Stimulated activated naive CD4-positive, alpha-beta T cell treated with Interleukin-2 at 50 U/mL for 16 hours (primary cell): ENCODE data around the gene MAPK10.
"Not testable (repeated sequence)": the region's sequence is repeated elsewhere in the genome, so short reads cannot be mapped to it uniquely, and the experiment has no call there.

Experiments used
- DNase-seq: peaks from one replicate; lab custom pipeline; 2025; lab: John Stamatoyannopoulos, UW

The MAPK10 gene

GRCh38 chr4:86033171-86033570, 326.7 kb downstream of the MAPK10 start:
- no peak for DNase-seq

GRCh38 chr4:86032476-86033022, 327.3 kb downstream of the MAPK10 start:
- no peak for DNase-seq

- DNase-seq: no peak
Observed at GRCh38 chr4:86031927-86032326, 327.9 kb downstream of the MAPK10 start.

- DNase-seq: no peak
Observed at GRCh38 chr4:86026720-86027119, 333.1 kb downstream of the MAPK10 start.

- not testable (repeated sequence) for DNase-seq
Observed at GRCh38 chr4:86021671-86022070, 338.2 kb downstream of the MAPK10 start.

- DNase-seq: no peak
Observed at GRCh38 chr4:86019906-86020305, 339.9 kb downstream of the MAPK10 start.

- DNase-seq: no peak
Observed at GRCh38 chr4:86019362-86019761, 340.5 kb downstream of the MAPK10 start.

- no peak for DNase-seq
Observed at GRCh38 chr4:86015412-86016350, 344.2 kb downstream of the MAPK10 start.

GRCh38 chr4:86014599-86014998, 345.3 kb downstream of the MAPK10 start:
- DNase-seq: no peak

GRCh38 chr4:86013621-86014020, 346.2 kb downstream of the MAPK10 start:
- no peak for DNase-seq

GRCh38 chr4:86011117-86011516, 348.7 kb downstream of the MAPK10 start:
- no peak for DNase-seq

GRCh38 chr4:86007042-86007441, 352.8 kb downstream of the MAPK10 start:
- DNase-seq: no peak

GRCh38 chr4:86006057-86006456, 353.8 kb downstream of the MAPK10 start:
- no peak for DNase-seq

GRCh38 chr4:86004030-86004429, 355.8 kb downstream of the MAPK10 start:
- no peak for DNase-seq

- DNase-seq: no peak
Observed at GRCh38 chr4:86001591-86001990, 358.3 kb downstream of the MAPK10 start.

- no peak for DNase-seq
Observed at GRCh38 chr4:85995361-85995760, 364.5 kb downstream of the MAPK10 start.

- DNase-seq: no peak
Observed at GRCh38 chr4:85994576-85994975, 365.3 kb downstream of the MAPK10 start.

GRCh38 chr4:85993641-85994040, 366.2 kb downstream of the MAPK10 start:
- DNase-seq: no peak

GRCh38 chr4:85986266-85986665, 373.6 kb downstream of the MAPK10 start:
- DNase-seq: no peak

- no peak for DNase-seq
Observed at GRCh38 chr4:85979276-85979675, 380.6 kb downstream of the MAPK10 start.

GRCh38 chr4:85970535-85970934, 389.3 kb downstream of the MAPK10 start:
- DNase-seq: no peak

GRCh38 chr4:85968945-85969819, 390.7 kb downstream of the MAPK10 start:
- DNase-seq: no peak

GRCh38 chr4:85967872-85968271, 392.0 kb downstream of the MAPK10 start:
- DNase-seq: no peak
